Ishikawa (cell line): ENCODE data around the gene ERN1.

Experiments
- CEBPB ChIP-seq: IDR thresholded peaks from 2 replicates; pipeline ENCODE4 v1.6.1; 2012
- CREB1 ChIP-seq: IDR thresholded peaks from 2 replicates; pipeline ENCODE4 v1.6.1; 2012; ENCODE audit warnings: low read depth
- EGR1 ChIP-seq: IDR thresholded peaks from 2 replicates; pipeline ENCODE4 v1.6.1; 2012
- EP300 ChIP-seq: IDR thresholded peaks from 2 replicates; pipeline ENCODE4 v1.6.1; 2012; ENCODE audit warnings: borderline replicate concordance
- FOXM1 ChIP-seq: IDR thresholded peaks from 2 replicates; pipeline ENCODE4 v1.6.1; 2012; ENCODE audit warnings: low read depth, borderline replicate concordance
- NFIC ChIP-seq: IDR thresholded peaks from 2 replicates; pipeline ENCODE4 v1.6.1; 2012
- RAD21 ChIP-seq: IDR thresholded peaks from 2 replicates; pipeline ENCODE4 v1.6.1; 2012; ENCODE audit warnings: low read depth
- TAF1 ChIP-seq: IDR thresholded peaks from 2 replicates; pipeline ENCODE4 v1.6.1; 2012; ENCODE audit warnings: low read depth, mild to moderate bottlenecking
- YY1 ChIP-seq: IDR thresholded peaks from 2 replicates; pipeline ENCODE4 v1.6.1; 2012; ENCODE audit warnings: low read depth
- ZBTB7A ChIP-seq: IDR thresholded peaks from 2 replicates; pipeline ENCODE4 v1.6.1; 2012; ENCODE audit warnings: low read depth
- TF ChIP-seq, protein P1 (sequence below): IDR thresholded peaks from 2 replicates; pipeline ENCODE4 v1.6.1; 2012; ENCODE audit warnings: low read depth, mild to moderate bottlenecking
- TF ChIP-seq, protein P2 (sequence below): IDR thresholded peaks from 2 replicates; pipeline ENCODE4 v1.6.1; 2012
- TF ChIP-seq, protein P3 (sequence below): IDR thresholded peaks from 2 replicates; pipeline ENCODE4 v1.6.1; 2012

DNA sequence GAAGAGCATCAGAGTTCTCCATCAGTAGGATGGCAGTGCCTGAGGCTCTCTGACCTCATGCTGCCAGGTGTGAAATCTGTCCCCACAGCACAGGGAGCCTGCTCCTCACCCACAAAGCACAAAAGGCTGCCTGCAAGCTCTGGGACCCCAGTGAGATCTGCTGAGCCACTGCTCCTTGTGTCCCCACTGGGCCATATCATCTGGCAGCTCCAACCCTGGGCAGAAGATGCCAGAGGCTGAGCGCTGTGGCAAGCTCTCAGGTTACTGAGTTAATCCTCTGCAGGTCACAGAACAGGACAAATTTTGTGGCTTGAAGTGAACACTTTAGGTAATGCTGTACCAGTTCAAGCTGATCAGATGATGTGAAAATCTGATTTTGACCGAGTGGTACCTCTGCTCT lies 26.7 kb upstream of the ERN1 start:
- TF ChIP-seq, protein P1, sequence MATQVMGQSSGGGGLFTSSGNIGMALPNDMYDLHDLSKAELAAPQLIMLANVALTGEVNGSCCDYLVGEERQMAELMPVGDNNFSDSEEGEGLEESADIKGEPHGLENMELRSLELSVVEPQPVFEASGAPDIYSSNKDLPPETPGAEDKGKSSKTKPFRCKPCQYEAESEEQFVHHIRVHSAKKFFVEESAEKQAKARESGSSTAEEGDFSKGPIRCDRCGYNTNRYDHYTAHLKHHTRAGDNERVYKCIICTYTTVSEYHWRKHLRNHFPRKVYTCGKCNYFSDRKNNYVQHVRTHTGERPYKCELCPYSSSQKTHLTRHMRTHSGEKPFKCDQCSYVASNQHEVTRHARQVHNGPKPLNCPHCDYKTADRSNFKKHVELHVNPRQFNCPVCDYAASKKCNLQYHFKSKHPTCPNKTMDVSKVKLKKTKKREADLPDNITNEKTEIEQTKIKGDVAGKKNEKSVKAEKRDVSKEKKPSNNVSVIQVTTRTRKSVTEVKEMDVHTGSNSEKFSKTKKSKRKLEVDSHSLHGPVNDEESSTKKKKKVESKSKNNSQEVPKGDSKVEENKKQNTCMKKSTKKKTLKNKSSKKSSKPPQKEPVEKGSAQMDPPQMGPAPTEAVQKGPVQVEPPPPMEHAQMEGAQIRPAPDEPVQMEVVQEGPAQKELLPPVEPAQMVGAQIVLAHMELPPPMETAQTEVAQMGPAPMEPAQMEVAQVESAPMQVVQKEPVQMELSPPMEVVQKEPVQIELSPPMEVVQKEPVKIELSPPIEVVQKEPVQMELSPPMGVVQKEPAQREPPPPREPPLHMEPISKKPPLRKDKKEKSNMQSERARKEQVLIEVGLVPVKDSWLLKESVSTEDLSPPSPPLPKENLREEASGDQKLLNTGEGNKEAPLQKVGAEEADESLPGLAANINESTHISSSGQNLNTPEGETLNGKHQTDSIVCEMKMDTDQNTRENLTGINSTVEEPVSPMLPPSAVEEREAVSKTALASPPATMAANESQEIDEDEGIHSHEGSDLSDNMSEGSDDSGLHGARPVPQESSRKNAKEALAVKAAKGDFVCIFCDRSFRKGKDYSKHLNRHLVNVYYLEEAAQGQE = no peak
- no peak for TF ChIP-seq ZBTB7A
- no peak for TF ChIP-seq CEBPB
- TF ChIP-seq CREB1 = no peak
- TF ChIP-seq, protein P2, sequence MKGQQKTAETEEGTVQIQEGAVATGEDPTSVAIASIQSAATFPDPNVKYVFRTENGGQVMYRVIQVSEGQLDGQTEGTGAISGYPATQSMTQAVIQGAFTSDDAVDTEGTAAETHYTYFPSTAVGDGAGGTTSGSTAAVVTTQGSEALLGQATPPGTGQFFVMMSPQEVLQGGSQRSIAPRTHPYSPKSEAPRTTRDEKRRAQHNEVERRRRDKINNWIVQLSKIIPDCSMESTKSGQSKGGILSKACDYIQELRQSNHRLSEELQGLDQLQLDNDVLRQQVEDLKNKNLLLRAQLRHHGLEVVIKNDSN = no peak
- TF ChIP-seq YY1 = no peak
- TF ChIP-seq RAD21 = no peak
- no peak for TF ChIP-seq EGR1
- no peak for TF ChIP-seq NFIC
- TF ChIP-seq EP300 = no peak
- no peak for TF ChIP-seq TAF1
- TF ChIP-seq FOXM1 = no peak
- TF ChIP-seq, protein P3, sequence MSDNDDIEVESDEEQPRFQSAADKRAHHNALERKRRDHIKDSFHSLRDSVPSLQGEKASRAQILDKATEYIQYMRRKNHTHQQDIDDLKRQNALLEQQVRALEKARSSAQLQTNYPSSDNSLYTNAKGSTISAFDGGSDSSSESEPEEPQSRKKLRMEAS = no peak
